NCI-H510A treated with DMSO at 0.1 percent for 48 hours (cell line): ENCODE measurements around the gene IER2.

Experiments used
- DNase-seq: peaks from one replicate; lab custom pipeline; 2025; lab: John Stamatoyannopoulos, UW

Gene IER2

DNA sequence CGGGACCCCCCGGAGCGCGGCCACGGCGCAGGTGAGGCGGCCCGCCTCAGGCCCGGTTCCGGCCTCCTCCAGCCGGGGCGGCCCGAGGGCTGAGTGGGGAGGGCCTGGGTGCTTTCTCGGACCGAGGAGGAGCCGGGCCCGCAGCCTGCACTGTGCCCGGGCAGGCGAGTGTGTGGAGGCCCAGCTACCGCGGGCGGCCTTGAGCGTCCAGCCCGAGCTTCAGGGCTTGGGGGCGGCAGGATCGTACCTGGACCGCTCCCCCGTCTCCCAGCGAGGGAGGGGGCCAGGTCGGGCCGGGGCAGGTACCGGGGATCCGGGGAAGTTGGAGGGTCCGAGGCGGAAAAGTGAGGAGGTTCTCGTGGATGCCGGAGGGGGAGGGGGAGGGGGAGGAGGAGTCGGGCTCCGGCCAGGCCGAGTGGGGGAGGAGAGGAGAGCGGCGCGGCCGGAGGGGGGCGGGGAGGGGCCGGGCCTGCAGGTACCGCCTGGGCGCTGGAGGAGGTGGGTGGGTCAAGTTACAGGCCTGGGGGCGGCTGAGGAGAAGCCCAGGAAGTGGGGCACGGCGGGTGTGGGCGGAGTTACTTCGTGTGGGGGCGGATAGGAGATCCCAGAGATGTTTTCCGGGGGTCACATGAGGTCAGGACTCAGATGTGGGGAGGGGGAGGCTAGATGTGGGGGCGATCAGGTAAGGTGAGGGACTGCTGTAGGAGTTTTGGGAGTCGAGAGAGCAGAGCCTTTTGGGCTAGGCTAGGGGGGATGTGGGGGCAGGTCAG lies 31.6 kb upstream of the IER2 start:
- peak; percentile 49 for DNase-seq

- no peak for DNase-seq
These were observed 30.6 kb upstream of the IER2 start for GRCh38 chr19:13119627-13120026.

DNA sequence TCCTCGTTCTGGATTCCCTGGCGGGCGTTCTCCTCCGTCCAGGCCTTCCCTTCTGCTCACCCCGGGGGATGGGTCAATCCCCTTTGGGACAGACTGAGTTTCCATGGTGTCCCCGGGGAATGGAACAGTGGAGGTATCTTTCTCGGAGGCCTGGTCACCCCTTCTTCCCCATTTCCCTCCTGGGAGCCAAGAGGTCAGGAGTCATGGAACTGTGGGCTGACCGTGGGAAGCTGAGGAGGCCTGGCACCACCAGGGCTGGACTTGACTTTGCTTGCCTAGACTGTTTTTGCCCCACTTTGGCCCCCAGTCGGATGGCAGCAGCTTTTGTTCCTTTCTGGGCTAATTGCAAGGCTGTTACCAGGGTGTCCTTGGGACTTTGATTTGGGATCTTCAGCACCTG lies 30.2 kb upstream of the IER2 start:
- DNase-seq: no peak

DNA sequence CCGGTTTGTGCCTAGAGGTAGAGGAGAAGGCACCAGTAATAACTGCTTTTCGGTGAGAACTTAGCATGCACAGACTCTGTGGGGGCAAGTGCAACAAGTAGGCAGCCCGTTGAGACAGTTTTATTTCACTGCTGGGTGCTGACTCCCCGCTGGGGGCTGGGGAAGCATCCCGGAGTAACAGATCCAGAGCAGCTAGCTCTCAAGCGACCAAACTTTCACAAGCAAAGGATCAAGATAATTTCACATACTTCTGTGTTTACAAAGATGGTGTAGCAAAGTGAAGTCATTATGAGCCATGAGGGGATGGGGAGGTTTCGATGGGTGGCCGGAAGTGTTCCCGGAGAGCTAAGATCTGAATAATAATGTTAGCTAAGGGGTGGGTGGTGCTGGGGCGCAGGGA lies 29.4 kb upstream of the IER2 start:
- no peak for DNase-seq

DNA sequence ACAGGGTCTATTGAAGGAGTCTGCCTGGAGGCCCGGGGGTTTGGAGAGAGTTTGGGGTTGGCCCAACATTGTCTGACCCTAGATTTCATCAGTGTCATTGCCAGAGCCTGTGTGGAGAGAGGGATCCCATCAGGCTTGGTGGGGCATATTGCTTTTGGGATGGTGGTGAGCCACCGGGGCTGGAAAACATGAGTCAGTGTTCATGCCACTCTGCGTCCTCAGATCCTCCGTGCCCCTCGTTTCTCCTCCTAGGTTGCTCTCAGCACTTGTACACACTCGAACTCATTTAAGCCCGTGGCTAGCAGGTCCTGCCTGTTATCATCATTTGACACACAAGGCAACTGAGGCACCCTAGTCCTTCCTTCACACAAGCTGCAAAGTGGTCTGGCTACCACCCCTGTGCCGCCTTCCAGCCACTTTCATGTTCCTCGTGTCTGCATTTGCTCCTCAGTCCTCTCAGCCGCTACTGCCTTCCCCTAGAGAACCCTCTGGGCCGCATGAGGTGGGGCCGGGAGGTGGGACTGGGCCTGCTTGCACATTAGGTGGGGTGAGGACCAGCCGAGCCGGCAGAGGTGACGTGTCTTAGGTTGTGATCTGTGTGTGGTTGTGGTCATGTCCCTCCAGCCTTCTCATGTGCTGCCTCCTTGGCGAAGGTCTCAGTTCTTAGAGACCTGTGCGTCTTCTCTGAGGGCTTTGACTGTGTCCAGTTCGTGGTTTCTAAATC lies 28.5 kb upstream of the IER2 start:
- no peak for DNase-seq

DNA sequence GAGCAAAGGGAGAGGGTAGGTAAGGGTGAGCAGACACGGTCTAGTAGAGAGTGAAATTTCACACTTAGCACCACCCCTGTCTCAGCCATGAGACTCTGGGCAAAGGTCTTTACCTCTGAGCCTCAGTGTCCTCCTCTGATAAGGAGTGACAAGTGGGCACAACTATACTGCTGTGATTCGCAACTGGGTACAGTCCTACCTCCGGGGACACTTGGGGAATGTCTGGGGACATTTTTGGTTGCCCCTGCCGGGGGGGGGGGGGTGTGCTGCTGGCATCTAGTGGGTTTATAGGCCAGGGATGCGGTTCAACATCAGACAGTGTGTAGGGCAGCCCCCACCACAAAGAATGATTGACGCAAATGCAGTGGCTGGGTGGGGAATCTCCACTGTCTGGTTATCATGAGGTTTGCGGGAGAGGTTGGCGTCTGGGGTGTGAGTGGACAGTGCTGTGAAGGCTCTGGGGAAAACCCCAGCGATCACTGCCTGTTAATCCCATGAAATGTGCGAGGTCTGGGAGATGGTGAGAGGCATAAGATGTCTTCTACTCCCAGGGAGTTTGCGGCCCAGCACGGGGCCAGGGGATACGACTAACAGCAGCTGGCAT lies 27.8 kb upstream of the IER2 start:
- no peak for DNase-seq

DNA sequence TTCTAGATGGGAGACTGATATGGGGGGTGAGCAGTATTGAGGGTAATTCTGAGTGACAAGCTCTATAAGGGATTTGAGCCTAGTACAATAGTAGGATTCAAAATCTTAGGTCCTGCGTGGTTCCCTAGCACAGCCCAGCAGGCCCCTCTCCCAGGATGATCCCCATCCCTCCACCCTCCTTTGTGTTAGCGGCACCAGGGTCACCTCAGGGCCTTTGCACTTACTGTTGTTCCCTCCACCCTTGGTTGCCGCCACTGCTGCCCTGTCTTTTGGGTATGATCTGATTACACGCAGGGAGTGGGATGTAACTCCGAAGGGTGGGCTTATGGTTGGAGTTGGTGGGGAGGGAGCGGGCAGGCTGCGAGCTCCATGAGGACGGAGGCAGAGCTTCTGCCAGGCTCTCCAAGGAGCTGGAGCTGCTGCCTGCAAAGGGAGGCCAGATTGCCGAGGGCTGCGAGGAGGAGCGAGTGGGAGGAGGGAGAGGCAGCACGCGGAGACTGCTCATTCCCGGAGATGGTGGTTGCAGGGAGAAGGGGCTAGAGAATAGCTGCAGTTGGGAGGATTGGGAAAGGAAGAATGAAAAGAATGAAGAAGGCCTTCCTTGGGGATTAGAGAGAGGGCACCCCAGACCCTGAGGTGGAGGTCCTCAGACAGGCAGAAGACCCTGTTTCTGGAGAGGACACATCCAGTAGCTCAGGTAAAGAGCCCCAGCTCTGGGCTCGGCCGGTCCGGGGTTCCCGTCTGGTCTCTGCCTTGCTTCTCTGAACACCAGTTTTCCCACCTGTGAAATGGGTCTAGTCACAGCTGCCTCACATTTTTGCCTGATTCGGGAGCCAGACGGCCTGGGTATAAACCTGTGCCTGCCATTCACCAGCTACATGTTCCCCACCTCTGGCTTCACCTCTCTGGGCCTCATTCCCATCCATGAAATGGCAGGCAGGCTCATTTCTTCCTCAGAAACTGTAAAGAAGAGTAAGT lies 26.9 kb upstream of the IER2 start:
- DNase-seq: no peak

GRCh38 chr19:13127051-13127450 lies 23.2 kb upstream of the IER2 start:
- no peak for DNase-seq

DNA sequence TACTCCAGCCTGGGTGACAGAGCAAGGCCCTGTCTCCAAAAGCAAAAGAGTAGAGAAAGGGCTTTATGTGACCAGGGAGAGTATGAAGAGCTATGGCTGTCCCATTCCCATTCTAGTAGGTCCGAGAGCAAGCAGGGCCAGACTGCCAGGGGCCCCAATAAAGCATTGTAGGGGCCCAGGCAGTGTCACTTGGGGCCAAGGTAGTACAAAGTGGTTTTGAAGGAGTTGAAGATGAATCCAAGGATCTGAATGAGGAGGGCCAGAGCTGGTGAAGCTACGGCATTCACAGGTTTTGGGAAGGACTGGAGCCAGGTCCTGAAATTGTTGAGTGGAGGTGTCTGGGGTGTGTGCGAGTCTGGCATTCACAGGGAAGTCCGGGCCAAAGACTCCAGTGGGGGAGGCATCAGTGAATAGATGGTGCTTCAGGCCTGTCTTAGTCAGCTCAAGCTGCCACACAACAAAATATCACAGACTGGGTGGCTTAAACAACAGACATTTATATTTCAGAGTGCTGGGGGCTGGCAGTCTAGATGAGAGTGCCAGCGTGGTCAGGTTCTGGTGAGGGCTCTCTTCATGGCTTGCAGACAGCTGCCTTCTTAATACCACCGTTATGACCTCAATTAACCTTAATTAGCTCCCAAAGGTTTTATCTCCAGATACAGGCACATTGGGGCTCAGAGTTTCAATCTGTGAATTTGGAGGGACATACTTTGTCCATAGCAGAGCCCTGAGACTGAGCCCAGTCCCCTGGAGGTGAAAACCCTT lies 22.2 kb upstream of the IER2 start:
- no peak for DNase-seq

DNA sequence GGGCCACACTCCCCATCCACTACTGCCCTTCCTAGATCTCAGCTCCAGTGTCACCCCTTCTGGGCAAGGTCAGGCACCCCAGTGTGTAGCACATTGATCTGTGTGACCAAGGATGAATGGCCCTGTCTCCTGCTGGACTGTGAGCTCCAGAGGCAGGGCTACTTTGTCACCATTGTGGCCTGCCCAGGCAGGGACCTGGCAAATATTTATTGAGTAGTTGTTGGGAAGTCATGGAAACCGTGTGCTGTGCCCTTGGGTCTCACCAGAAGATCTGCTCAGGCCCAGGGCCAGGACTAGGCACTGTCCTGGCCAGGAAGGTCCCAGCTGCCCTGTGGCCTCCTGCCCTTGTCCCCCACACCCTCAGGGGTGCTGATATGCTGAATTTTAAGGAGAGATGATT lies 21.6 kb upstream of the IER2 start:
- DNase-seq: no peak

DNA sequence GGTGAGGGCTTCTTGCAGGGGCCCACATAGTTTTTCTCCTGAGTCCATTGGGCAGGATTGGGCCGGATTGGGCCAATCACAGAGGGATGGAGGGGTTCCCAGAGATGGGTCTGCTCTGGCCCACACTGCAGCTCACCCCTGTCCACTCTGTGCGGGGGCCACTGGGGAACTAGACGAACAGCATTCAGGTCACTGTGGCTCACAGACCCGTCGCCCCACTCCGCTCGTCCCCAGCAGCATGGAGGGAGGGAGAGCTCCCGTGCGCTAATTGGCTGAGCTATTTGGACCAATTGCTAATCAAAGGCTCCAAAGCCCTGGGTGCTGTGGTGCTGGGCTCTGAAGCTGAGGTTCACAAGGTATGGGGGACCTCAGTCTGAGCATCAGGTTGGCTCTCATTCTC lies 20.8 kb upstream of the IER2 start:
- DNase-seq: no peak

DNA sequence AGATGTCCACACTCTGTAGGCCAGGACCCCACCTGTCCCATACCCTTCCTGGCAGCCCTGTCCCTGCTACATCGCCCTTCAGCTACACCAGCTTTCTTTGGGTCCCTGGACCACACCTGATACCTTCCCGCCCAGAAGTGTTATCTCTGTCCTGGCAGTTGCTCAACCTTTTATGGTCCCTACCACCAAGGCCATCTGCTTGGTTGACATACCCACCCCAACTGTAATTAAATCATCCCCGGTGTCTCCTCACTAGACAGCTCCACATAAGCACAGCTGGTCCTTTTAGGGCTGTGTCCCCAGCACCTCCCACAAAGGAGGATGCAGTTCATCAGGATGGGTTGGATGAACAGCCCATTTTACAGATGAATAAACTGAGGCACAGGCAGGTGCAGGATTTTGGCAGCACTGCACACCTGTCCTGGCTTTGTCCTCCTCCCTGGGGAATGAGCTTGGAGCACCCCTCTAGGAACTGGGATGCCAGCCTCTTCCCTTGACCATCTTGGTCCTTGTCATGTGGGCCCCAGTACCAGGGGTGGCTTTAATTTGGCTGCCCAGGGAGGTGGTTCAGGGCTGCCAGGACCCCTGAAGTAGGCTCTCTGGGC lies 19.2 kb upstream of the IER2 start:
- no peak for DNase-seq

DNA sequence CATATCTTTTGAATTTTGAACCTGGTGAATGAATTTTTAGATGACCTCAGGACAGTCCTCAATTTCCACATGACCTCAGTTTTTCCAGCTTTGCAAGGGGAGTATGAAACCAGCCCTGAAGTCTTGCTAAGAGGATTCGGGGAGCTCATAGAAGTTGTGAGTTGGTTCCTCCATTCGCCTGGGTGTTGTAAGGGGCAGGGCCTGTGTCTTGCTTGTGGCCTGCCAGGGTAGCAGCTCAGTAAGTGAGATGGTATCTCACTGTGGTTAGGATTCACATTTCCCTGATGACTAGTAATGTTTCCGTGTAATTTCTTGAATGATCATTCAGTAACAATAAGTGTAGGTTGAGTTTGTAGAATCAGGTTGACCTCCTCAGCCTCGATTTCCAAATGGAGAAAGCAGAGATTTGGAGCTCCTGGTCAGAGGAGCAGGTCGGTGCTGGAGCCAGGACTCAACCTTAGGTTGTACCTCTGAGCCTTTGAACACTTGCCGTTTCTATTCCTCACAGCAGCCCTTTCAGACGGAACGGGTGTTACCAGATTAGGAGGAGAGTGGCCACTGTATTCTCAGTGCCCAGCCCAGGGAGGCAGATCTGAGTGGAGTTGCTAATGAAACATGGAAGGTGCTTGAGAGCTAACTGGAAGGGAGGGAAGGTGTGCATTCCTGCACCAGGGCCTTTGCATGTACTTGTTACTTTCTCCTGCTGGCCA lies 17.6 kb upstream of the IER2 start:
- no peak for DNase-seq

GRCh38 chr19:13133241-13133870 lies 16.9 kb upstream of the IER2 start:
- no peak for DNase-seq

DNA sequence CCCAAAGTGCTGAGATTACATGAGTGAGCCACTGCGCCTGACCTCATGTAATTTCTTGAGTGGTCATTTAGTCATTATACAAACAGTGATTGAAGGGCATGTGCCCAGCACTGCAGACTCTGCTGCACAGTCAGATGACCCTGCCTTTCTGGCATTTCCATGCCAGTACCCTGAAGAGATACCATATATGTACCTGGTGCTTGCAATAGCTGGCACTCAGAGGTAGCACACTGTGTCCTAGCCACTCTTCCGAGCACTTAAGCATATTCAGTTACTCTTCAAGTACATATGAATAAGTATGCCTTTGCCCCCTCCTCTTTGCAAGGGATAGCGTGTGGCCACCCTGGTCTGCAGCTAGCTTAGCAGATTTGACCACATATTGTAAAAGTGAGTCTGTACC lies 15.6 kb upstream of the IER2 start:
- DNase-seq: no peak

DNA sequence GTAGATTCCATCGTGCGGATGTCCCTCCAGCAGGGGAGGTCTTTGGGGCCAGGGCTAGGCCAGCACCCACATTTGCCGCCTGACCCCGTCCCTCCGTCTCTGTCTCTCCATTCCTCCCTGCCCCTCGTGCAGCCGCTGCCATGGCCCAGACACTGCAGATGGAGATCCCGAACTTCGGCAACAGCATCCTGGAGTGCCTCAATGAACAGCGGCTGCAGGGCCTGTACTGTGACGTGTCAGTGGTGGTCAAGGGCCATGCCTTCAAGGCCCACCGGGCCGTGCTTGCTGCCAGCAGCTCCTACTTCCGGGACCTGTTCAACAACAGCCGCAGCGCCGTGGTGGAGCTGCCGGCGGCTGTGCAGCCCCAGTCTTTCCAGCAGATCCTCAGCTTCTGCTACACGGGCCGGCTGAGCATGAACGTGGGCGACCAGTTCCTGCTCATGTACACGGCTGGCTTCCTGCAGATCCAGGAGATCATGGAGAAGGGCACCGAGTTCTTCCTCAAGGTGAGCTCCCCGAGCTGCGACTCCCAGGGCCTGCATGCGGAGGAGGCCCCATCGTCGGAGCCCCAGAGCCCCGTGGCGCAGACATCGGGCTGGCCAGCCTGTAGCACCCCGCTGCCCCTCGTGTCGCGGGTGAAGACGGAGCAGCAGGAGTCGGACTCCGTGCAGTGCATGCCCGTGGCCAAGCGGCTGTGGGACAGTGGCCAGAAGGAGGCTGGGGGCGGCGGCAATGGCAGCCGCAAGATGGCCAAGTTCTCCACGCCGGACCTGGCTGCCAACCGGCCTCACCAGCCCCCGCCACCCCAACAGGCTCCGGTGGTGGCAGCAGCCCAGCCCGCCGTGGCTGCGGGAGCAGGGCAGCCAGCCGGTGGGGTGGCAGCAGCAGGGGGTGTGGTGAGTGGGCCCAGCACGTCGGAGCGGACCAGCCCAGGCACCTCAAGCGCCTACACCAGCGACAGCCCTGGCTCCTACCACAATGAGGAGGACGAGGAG lies 14.8 kb upstream of the IER2 start:
- no peak for DNase-seq

DNA sequence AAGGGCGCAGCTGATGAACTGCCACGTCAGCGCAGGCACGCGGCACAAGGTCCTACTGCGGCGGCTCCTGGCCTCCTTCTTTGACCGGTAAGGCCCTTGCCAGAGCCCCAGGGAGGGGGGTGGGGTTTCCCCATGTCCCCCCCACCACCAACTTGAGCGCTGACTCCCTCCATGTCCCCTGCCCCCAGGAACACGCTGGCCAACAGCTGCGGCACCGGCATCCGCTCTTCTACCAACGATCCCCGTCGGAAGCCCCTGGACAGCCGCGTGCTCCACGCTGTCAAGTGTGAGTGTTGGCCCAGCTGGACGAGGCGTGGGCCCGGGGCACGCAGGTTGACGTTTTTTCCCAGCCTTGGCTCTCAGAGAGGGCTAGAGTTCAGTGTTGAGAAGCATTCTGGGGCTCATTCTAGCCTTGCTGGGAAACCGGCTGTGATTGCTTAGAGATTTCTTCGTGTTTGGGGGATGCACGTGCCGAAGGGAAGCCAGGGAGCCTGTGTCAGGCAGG lies 12.9 kb upstream of the IER2 start:
- no peak for DNase-seq

- no peak for DNase-seq
These were observed 11.9 kb upstream of the IER2 start for GRCh38 chr19:13138171-13138915.
